SU-DHL-6 (cell line): ENCODE measurements around the gene RAPGEF6.

Source experiments
- EZH2phosphoT487 ChIP-seq: fragments of 200-600 bp; sonication (generic), shearing (Covaris generic); conservative IDR thresholded peaks from 2 replicates; pipeline ENCODE4 v1.6.1; 2018; ENCODE audit warnings: mild to moderate bottlenecking, antibody characterized with exemption, low read length, moderate library complexity, mixed read lengths
- TF ChIP-seq, protein P1 (sequence below): fragments of 200-600 bp; sonication (generic); IDR thresholded peaks from one replicate; pipeline ENCODE4 v1.5.1; 2017; ENCODE audit warnings: antibody characterized with exemption, mild to moderate bottlenecking, low read length, moderate library complexity; ENCODE audit not compliant: insufficient read depth, poor library complexity, severe bottlenecking

DNA sequence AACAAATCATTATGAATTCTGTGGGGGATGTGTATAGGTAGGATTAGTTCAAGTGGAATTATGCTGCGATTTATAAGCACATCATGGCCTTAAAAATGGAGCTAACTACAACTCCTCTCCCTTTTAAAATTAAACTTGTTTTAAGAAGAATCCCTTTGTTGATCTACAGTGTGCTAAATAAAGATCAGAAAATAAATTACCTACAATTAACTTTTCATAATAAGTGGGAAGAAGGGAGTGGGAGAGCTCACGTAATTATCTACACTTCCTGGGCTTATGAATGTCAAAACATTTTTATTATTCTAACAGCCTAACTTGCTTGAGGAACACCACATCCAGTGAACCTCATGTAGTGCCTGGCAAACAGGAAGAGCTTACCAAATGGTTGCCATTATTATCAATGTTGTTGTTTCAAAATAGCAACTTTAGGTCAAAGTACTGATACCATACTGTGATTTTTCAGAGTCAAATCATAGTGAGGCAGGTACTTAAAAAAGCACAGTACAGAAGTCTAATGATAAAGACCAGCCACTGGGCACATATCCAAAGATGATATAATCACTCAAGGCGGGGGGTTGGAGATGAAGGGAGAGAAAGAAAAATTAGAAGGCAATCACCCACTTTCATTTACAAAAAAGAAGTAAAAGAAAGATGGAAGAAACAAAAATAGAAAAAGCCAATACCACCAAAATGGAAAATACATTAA is 174.0 kb downstream of the RAPGEF6 start:
- TF ChIP-seq, protein P1, sequence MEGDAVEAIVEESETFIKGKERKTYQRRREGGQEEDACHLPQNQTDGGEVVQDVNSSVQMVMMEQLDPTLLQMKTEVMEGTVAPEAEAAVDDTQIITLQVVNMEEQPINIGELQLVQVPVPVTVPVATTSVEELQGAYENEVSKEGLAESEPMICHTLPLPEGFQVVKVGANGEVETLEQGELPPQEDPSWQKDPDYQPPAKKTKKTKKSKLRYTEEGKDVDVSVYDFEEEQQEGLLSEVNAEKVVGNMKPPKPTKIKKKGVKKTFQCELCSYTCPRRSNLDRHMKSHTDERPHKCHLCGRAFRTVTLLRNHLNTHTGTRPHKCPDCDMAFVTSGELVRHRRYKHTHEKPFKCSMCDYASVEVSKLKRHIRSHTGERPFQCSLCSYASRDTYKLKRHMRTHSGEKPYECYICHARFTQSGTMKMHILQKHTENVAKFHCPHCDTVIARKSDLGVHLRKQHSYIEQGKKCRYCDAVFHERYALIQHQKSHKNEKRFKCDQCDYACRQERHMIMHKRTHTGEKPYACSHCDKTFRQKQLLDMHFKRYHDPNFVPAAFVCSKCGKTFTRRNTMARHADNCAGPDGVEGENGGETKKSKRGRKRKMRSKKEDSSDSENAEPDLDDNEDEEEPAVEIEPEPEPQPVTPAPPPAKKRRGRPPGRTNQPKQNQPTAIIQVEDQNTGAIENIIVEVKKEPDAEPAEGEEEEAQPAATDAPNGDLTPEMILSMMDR = no peak
- TF ChIP-seq EZH2phosphoT487 = no peak
